IPS-20b (cell line): ENCODE measurements around the gene RUSC1.
A peak's percentile ranks its signal among the peaks of the same experiment; 100 is the strongest.

Source experiments
- H3K27ac ChIP-seq: one replicate; pipeline ENCODE4 v1.5.1; 2013; ENCODE audit warnings: low read length
- H3K27me3 ChIP-seq: 2 replicates; pipeline ENCODE4 v1.6.1; 2013; ENCODE audit warnings: mild to moderate bottlenecking, low read length, inconsistent platforms; ENCODE audit not compliant: insufficient read depth
- H3K36me3 ChIP-seq: 2 replicates; pipeline ENCODE4 v1.6.1; 2013; ENCODE audit warnings: low read depth, mild to moderate bottlenecking, inconsistent platforms, low read length, moderate library complexity; ENCODE audit not compliant: insufficient read depth
- H3K4me1 ChIP-seq: 2 replicates; pipeline ENCODE4 v1.6.1; 2013; ENCODE audit warnings: mild to moderate bottlenecking, control low read depth, inconsistent platforms, low read length, moderate library complexity; ENCODE audit not compliant: insufficient read depth
- H3K4me3 ChIP-seq: 2 replicates; pipeline ENCODE4 v1.5.1; 2013; ENCODE audit warnings: mild to moderate bottlenecking, low read length, inconsistent platforms
- H3K9ac ChIP-seq: 2 replicates; pipeline ENCODE4 v1.6.1; 2013; ENCODE audit warnings: low read depth, mild to moderate bottlenecking, inconsistent platforms, low read length, moderate library complexity
- H3K9me3 ChIP-seq: 2 replicates; pipeline ENCODE4 v1.6.1; 2013; ENCODE audit warnings: mild to moderate bottlenecking, low read depth, low read length, inconsistent platforms; ENCODE audit not compliant: insufficient read depth

Gene RUSC1, protein sequence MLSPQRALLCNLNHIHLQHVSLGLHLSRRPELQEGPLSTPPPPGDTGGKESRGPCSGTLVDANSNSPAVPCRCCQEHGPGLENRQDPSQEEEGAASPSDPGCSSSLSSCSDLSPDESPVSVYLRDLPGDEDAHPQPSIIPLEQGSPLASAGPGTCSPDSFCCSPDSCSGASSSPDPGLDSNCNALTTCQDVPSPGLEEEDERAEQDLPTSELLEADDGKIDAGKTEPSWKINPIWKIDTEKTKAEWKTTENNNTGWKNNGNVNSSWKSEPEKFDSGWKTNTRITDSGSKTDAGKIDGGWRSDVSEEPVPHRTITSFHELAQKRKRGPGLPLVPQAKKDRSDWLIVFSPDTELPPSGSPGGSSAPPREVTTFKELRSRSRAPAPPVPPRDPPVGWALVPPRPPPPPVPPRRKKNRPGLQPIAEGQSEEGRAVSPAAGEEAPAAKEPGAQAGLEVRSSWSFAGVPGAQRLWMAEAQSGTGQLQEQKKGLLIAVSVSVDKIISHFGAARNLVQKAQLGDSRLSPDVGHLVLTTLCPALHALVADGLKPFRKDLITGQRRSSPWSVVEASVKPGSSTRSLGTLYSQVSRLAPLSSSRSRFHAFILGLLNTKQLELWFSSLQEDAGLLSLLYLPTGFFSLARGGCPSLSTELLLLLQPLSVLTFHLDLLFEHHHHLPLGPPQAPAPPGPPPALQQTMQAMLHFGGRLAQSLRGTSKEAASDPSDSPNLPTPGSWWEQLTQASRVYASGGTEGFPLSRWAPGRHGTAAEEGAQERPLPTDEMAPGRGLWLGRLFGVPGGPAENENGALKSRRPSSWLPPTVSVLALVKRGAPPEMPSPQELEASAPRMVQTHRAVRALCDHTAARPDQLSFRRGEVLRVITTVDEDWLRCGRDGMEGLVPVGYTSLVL

DNA sequence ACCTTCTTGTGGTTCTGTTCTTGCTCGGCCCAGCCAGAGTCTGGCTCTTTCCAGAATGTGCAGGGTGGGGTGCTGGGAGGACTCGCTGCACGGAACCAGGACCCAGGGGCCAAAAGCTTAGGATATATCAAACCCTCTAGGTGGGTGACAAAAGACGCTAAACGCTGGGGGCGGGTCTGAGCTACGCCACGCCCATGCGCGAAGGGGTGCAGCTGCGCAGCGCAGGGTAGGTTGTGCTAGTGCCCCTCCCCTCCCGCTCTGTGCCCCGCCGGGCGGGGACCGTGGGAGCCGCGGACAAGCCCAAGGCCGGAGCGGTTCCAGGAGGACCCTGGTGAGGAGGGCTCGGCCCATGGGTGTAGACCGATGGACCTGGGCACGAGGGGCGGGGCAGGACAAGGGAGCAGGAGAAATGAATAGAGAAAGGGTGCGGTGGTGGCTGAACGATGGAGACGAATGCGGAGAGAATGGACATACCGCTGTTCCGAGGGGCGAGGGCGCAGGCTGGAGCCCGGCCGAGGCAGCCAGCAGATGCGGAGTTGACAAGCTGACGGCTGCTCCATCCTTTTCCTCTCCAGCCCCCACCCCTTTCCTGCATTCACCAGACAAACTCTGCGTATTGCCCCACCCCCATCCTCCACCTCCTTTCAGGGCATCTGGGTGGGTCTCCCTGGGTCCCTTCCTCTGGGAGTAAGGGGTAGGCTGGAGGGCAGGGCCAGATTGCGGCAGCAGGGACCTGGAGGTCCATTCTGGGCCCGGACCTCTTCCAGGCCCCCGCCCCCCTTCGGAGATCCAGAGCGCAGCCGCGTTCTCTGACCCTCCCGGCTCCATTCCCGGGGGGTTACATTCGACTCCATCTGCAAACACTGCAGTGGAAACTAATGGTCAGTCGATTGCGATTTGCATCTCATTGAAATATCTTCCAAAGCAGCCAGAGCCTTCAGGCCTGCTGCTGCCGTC lies at the start of gene RUSC1:
RUSC1 (plus strand) TSS at position 234 of the 957 bp plus-strand sequence. CDS start 880 bp downstream, outside the sequence.
- peaks cover 11% of the 10 kb centered on the region for H3K4me1 ChIP-seq
- H3K27me3 ChIP-seq = peaks cover 17% of the 10 kb centered on the region
- peak within 1 kb of the TSS; percentile 50; the same call in 1 of the 2 replicates for H3K9ac ChIP-seq
- H3K36me3 ChIP-seq = peaks cover 39% of the 10 kb centered on the region
- H3K9me3 ChIP-seq = no peaks in the 10 kb centered on the region
- H3K4me3 ChIP-seq = peak within 1 kb of the TSS; percentile 75
- no peak within 1 kb of the TSS for H3K27ac ChIP-seq

DNA sequence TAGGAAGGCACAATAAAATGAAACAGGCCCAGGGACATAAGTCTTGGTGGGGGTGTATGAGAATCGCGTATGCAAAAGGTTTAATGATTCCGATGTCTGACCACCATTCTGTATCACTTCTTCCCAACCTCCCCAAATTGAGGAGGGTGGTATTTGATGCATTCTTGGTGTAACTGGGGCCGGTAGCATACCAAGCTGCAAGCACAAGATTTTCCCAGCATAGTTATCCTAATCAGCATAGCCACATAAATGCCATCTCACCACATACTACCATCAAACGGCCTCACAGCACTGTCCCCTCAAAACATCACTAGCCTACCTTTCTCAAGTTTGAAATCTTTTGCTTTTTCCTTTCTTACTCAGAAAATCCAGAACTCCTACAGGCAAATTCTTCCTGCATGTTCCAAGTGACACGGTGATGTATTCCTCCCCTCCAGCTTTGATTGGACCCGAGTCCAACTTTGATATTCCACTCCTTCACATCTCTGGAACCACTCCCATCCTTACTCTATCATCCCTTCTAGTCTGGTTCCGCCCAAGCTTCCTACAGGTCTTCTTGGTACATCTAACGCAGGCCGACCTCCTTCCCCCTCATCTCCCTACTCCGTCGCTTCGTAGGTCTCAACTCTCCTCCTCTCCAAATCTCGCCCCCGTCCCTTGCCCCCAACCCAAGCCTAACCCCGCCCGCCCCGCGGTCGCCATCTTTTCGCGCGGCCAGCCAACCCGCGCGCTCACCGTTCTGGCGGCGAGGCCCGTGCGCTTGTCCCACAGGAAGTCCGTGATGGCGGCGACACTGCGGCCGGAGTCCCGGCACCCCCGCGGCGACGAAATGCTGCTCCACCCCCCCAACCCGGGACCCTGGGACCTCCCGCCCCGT lies 48.0 kb upstream of the RUSC1 start:
- H3K9me3 ChIP-seq = no peaks in the 10 kb centered on the region

DNA sequence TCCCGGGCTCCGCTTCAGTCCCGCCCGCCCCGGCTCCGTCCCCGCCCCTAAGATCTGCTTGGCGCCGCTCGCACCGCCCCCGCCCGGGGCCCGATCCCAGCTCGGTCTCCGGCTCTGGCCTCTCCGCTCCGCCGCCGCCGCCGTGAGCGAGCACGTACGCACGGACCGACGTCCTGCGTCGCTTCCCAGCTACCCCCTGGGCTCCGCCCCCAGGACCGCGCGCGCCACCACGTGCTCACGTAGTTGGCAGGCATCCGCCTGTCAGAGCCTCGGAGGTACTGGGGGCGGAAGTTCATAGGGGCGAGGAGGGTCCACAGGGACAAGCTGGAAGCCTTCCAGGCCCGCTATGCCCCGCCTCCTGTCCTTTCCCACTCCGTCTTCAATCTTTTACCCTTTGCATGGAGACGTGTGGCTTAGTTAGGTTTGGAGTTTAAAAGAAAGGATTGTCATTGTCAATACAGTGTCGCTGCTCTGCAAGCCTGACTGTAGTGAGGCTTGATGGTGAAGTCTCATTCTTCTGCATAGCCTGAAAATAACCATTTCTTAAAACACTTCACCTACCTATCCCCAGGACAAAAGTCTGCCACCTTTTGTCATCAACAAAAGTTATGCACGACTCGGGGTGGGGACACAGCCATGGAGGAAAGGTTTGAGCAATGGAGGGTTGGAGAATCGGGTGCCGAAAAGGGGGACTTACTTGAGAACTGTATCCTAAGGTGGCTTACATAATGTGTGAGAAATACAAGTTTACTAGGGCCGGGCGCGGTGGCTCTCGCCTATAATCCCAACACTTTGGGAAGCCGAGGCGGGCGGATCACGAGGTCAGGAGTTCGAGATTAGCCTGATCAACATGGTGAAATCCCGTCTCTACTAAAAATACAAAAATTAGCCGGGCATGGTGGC lies 47.1 kb upstream of the RUSC1 start, which contains the start of gene CLK2:
CLK2 (minus strand) TSS at position 162 of the 903 bp plus-strand sequence. CDS start 2,527 bp downstream, outside the sequence.
- Histone ChIP-seq H3K27me3 (peaks cover 15% of the 10 kb centered on the region), H3K27ac (peak within 1 kb of the TSS; percentile 88), H3K4me3 (peak within 1 kb of the TSS; percentile 98), H3K4me1 (peaks cover 6% of the 10 kb centered on the region), H3K9ac (peak within 1 kb of the TSS; percentile 96), H3K9me3 (no peaks in the 10 kb centered on the region), H3K36me3 (peaks cover 30% of the 10 kb centered on the region)

More for the DNA sequence above, 48.0 kb upstream of the RUSC1 start:
- Histone ChIP-seq H3K27ac (peak overlapping the region; percentile 84), H3K9ac (peak overlapping the region; percentile 96), H3K4me1 (peaks cover 5% of the 10 kb centered on the region; the same call in 1 of the 2 replicates), H3K4me3 (peak overlapping the region; percentile 98), H3K36me3 (peaks cover 39% of the 10 kb centered on the region), H3K27me3 (peaks cover 15% of the 10 kb centered on the region)

DNA sequence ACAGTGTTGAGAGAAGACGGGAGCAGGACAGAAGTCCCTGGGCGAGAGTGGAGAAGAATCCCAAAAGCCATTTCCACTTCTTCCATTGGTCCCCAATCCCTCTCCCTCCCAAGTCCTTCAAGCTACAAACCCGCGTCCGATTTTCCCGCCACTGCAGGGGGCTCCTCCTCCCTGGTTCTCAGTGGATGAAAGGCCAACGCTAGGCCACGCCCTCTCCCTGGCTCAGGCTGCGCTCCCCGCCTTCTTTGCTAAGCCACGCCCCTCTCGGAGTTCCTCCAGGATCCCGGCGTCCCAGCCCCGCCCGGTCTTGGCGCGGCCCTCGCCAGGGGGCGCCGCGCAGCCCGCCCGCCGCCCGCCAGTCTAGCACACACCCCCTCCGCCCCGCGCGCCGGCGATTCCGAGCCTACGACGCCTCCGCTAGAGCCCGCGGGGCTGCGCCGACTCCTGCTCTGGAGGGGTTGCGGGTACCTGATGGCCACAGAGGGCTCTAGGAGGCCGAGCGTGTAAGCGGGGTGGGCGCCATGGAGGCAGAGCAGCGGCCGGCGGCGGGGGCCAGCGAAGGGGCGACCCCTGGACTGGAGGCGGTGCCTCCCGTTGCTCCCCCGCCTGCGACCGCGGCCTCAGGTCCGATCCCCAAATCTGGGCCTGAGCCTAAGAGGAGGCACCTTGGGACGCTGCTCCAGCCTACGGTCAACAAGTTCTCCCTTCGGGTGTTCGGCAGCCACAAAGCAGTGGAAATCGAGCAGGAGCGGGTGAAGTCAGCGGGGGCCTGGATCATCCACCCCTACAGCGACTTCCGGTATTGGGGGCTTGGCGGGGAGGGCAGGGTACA lies 43.4 kb upstream of the RUSC1 start, which contains the start of gene HCN3:
HCN3 (plus strand) TSS at position 394 of the 832 bp plus-strand sequence; CDS start at position 522, 128 bp downstream.
- no peaks in the 10 kb centered on the region for H3K36me3 ChIP-seq
- peaks cover 15% of the 10 kb centered on the region for H3K4me1 ChIP-seq
- H3K9me3 ChIP-seq = no peaks in the 10 kb centered on the region
- H3K27me3 ChIP-seq = peaks cover 15% of the 10 kb centered on the region
- peak within 1 kb of the TSS; percentile 70 for H3K4me3 ChIP-seq
- H3K27ac ChIP-seq = no peak within 1 kb of the TSS
- H3K9ac ChIP-seq = peak within 1 kb of the TSS; percentile 41; the same call in 1 of the 2 replicates

DNA sequence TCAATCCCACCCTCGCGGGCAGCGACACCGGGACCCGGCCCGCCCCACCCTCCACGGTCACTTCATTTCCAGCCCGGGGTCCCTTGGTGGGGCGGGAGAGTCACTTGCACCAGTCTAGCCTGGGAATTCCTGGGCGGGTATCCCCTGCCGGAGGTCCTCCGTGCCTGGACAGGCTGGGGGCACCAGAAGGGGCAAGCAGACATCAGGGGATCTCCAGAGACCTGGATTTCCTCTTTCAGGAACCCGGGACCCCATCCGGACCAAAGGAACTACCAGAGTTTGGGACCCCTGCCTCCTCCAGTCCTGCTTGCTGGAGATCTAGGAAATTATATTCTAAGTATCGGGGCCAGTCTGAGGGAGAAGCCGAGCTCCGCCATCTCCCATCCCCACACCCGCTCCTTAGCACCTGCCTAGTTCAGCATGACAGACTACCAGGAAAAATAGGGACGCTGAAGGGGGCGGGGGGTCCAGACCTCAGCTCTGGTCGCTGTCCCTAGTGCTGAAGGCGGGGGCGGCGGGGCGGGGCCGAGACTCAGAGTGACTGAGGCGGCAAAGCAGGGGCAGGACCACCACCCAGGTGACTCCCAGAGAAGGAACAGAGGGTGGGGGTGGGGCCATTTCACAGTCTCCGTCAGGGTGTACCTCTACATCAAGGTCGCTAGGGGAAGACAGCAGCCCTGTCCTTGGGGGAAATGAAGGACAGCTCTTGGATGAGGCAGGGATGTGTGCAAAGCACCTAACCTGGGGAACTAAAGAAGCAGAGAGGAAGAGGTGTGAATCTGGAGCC lies 42.6 kb upstream of the RUSC1 start:
- H3K27me3 ChIP-seq = peaks cover 15% of the 10 kb centered on the region
- peaks cover 15% of the 10 kb centered on the region for H3K4me1 ChIP-seq
- H3K9me3 ChIP-seq = no peaks in the 10 kb centered on the region
- H3K27ac ChIP-seq = no peak overlapping the region
- H3K4me3 ChIP-seq = peak overlapping the region; percentile 70
- no peaks in the 10 kb centered on the region for H3K36me3 ChIP-seq
- peak overlapping the region; percentile 41; the same call in 1 of the 2 replicates for H3K9ac ChIP-seq

DNA sequence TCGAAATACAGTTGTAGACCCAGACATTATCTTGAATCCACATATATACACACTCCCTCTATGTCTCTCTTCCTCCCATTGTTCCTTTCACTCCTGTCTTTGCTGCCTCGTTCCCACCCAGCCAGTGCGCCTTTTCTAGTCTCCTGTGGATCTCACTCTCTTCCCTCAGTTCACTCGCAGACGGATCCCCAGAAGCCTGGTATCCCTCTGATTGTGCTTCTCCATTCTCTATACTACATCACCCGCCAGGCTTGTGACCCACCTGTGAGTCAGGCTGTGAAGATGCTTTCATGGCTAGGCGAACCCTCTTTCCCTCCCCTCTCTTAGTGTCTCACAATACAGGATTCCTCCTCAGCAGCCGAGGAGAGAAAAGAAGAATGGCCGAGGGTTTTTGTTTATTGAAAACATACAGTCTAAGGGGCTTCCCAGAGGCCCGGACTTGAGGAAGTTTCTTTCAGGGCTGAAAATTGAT lies 42.0 kb upstream of the RUSC1 start:
- no peaks in the 10 kb centered on the region for H3K9me3 ChIP-seq
- H3K4me3 ChIP-seq = peak overlapping the region; percentile 40; the same call in 1 of the 2 replicates
- peak overlapping the region; percentile 7; the same call in 1 of the 2 replicates for H3K9ac ChIP-seq
- H3K27me3 ChIP-seq = peaks cover 15% of the 10 kb centered on the region
- H3K36me3 ChIP-seq = no peaks in the 10 kb centered on the region
- peaks cover 13% of the 10 kb centered on the region for H3K4me1 ChIP-seq
- H3K27ac ChIP-seq = no peak overlapping the region

DNA sequence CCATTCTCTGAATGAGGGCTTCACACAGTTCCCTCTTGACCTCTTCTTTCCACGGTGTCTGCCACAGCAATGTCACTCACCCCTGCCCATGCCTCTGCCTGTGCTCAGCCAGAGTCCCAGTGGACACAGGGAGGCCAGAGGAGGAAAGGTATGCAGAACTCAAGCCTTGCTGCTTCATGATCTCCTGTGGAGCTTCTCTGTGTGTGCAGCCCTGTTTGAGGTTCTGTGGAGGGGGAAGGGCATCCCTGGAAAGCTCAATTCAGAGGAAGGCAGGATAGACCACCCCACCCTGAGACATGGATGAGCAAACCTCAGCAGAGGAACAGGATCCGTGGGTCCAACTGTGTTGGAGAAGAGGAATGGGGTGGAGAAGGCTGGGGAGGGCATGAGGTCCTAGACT lies 41.4 kb upstream of the RUSC1 start:
- Histone ChIP-seq H3K36me3 (no peaks in the 10 kb centered on the region), H3K27ac (no peak overlapping the region), H3K4me3 (0 out of 2 replicates have a peak overlapping the region, but pooled peaks have one; percentile 2), H3K27me3 (peaks cover 15% of the 10 kb centered on the region), H3K9me3 (no peaks in the 10 kb centered on the region), H3K4me1 (peaks cover 13% of the 10 kb centered on the region), H3K9ac (no peak overlapping the region)

DNA sequence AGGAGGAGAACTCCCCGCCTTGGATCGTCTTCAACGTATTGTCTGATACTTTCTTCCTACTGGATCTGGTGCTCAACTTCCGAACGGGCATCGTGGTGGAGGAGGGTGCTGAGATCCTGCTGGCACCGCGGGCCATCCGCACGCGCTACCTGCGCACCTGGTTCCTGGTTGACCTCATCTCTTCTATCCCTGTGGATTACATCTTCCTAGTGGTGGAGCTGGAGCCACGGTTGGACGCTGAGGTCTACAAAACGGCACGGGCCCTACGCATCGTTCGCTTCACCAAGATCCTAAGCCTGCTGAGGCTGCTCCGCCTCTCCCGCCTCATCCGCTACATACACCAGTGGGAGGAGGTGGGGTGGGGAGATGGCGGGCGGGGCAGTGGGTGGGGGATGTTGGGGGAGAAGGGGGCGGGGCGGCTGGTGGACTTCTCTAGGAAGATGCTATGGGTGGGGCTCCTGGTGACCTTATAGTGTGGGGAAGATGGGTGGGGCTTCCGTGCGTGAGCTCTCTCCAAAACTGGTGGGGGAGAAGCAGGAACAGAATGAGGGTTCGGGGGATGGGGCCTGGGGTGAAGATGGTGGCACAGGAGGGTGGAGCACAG lies 38.1 kb upstream of the RUSC1 start:
- no peaks in the 10 kb centered on the region for H3K9me3 ChIP-seq
- no peaks in the 10 kb centered on the region for H3K36me3 ChIP-seq
- no peak overlapping the region for H3K4me3 ChIP-seq
- H3K27me3 ChIP-seq = no peaks in the 10 kb centered on the region
- H3K27ac ChIP-seq = no peak overlapping the region
- H3K4me1 ChIP-seq = peaks cover 11% of the 10 kb centered on the region
- no peak overlapping the region for H3K9ac ChIP-seq
